Psoas muscle (tissue), 8 donors: Measurements from ENCODE around the gene ALAS1. TPM values are rescaled to one million over a fixed set of nuclear protein-coding genes. Genes with fewer than 3 reads are reported as not detected.
"Not testable (repeated sequence)": the region's sequence is repeated elsewhere in the genome, so short reads cannot be mapped to it uniquely, and the experiment has no call there.

Experiments
- ATAC-seq, 4 donors: fragments of 200-7000 bp; cut with Tn5 transposase; one replicate each; pipeline ENCODE4 v1.9.1; 2020; ENCODE audit warnings: moderate library complexity in 3 of 4, mild to moderate bottlenecking in 2 of 4
- DNase-seq, 2 donors: peaks; one replicate each; pipeline ENCODE4 v3.0.0-alpha.2; 2020
- H3K27ac ChIP-seq: fragments of 200-600 bp; one replicate; pipeline ENCODE4 v1.8.0; 2022
- H3K27me3 ChIP-seq, 3 donors: fragments of 200-600 bp in 1 of 3; one replicate each; pipeline versions ENCODE4 v1.6.1 to v1.8.0; 2013 to 2022; ENCODE audit warnings: low read length in 2 of 3, mild to moderate bottlenecking in 2 of 3, moderate library complexity in 1 of 3; ENCODE audit not compliant: insufficient read depth in 3 of 3
- H3K36me3 ChIP-seq, 2 donors: fragments of 200-600 bp in 1 of 2; one replicate each; pipeline versions ENCODE4 v1.6.1 to v1.8.0; 2013 to 2022; ENCODE audit warnings: low read depth in 1 of 2, mild to moderate bottlenecking in 1 of 2, moderate library complexity in 1 of 2; ENCODE audit not compliant: insufficient read depth in 1 of 2
- H3K4me1 ChIP-seq: fragments of 200-600 bp; one replicate; pipeline ENCODE4 v1.8.0; 2022
- H3K4me3 ChIP-seq: fragments of 200-600 bp; one replicate; pipeline ENCODE4 v1.8.0; 2022; ENCODE audit warnings: mild to moderate bottlenecking
- H3K9me3 ChIP-seq: fragments of 200-600 bp; one replicate; pipeline ENCODE4 v1.8.0; 2022
- CTCF ChIP-seq: fragments of 200-600 bp; IDR thresholded peaks from one replicate; pipeline ENCODE4 v1.8.0; 2022; ENCODE audit warnings: antibody characterized with exemption
- WGBS, 3 donors: extraction: QIAGEN DNeasy Blood & Tissue Kit; methylation state at CpG; one replicate each; pipeline versions ENCODE4 v1.1.6 to v1.1.7; 2013; 5-methylcytosine and 5-hydroxymethylcytosine counted together
- intact Hi-C, 2 donors: fragments of 100-400 bp; cut with DNase I; formaldehyde crosslinking; loops; one replicate each; pipeline versions ENCODE4 v1.11.0 to v1.14.2; 2022
- polyA plus RNA-seq, 3 donors: library from polyadenylated mRNA; stranded (reverse); fragments of 200-250 nt; gene quantifications; one replicate each; pipeline ENCODE4 v1.2.3, GENCODE V29; 2013
- total RNA-seq, 4 donors: library from RNA; stranded (reverse); fragmentation: NEBNext Ultra II Directional in 2 of 4; extraction: Animal tissue kit (Norgen Biotek cat#: 25700) in 2 of 4; gene quantifications; one replicate each; pipeline versions ENCODE4 v1.2.1 to v1.2.4, GENCODE V29; 2021 to 2023
- donor health status: healthy with polysubstance abuse.
- donor health status: DM: no; HTN: no; CAD: no; lungs with moderate emphysema.
- donor health status: Bipolar disorder and iron deficiency.
- donor health status: healthy.
- donor health status: DM: yes; HTN: yes; CAD: no.
- donor health status: DM: no; HTN: no; CAD: no.
- donor health status: DM: no; HTN: no; CAD: no.
- donor health status: DM: yes; HTN: yes; CAD: no.

The ALAS1 gene
- total and polyA plus RNA-seq, 7 donors = 50.1 to 138 (median 75.2) TPM

- Histone ChIP-seq H3K27me3 (no peaks in the 10 kb centered on the region), H3K36me3 (no peaks in the 10 kb centered on the region), H3K4me3 (no peak overlapping the region), H3K9me3 (no peaks in the 10 kb centered on the region), H3K4me1 (peaks cover 11% of the 10 kb centered on the region), H3K27ac (no peak overlapping the region)
- ATAC-seq (no peak), DNase-seq (no peak)
- WGBS, 3 donors = 87 to 93% (median 88%) methylated on average over 4 of the region's 4 CpGs
- TF ChIP-seq CTCF = no peak
- intact Hi-C loops = loop anchor here in 1 of 2 donors (5.0 kb wide), 1 partner anchor 41 kb away; the partner anchor contains the start of gene ALAS1
Measured at GRCh38 chr3:52155912-52156311, 42.0 kb upstream of the ALAS1 start.

GRCh38 chr3:52159503-52159902, 38.5 kb upstream of the ALAS1 start:
- 22 to 31% (median 25%) methylated on average over 1 of the region's 1 CpG for WGBS, 3 donors
- Histone ChIP-seq H3K27ac (no peak overlapping the region), H3K4me3 (no peak overlapping the region), H3K36me3 (no peaks in the 10 kb centered on the region), H3K27me3 (no peaks in the 10 kb centered on the region), H3K4me1 (peaks cover 4% of the 10 kb centered on the region), H3K9me3 (no peaks in the 10 kb centered on the region)
- ATAC-seq (no peak), DNase-seq (no peak)
- TF ChIP-seq CTCF = no peak
- intact Hi-C loops = loop anchor here in 1 of 2 donors (5.0 kb wide), 1 partner anchor 38 kb away; the partner anchor contains the start of gene ALAS1

GRCh38 chr3:52162250-52162872, 35.6 kb upstream of the ALAS1 start:
- Histone ChIP-seq H3K4me1 (peaks cover 4% of the 10 kb centered on the region), H3K27me3 (no peaks in the 10 kb centered on the region), H3K36me3 (no peaks in the 10 kb centered on the region), H3K27ac (no peak overlapping the region), H3K4me3 (no peak overlapping the region), H3K9me3 (no peaks in the 10 kb centered on the region)
- ATAC-seq = no peak
- TF ChIP-seq CTCF = no peak
- 85 to 87% (median 85%) methylated on average over 7 of the region's 7 CpGs for WGBS, 3 donors
- DNase-seq = peak in 1 of 2 donors; percentile 27
- intact Hi-C loops = no loop called here

DNA sequence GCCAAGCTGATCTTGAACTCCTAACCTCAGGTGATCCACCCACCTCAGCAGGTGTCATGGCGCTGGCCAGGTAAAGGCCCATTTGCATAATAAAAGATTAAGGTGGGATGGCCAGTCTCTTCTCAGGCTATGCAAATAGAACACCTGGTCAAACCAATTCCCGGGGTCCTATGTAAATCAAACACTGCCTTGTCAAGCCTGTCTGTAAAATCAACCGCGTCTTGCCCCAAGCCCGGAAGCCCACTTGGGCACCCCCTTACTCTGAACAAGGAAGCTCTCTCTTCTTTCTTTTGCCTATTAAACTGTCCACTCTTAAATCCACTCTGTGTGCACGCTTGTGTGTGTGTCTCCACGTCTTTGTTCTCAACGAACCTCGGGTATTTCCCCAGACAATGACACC, 30.7 kb upstream of the ALAS1 start:
- 45 to 47% (median 46%) methylated on average over 9 of the region's 9 CpGs for WGBS, 3 donors
- H3K27me3 ChIP-seq = no peaks in the 10 kb centered on the region
- intact Hi-C loops = no loop called here
- no peak overlapping the region for H3K27ac ChIP-seq
- ATAC-seq = no peak
- no peaks in the 10 kb centered on the region for H3K9me3 ChIP-seq
- no peaks in the 10 kb centered on the region for H3K4me1 ChIP-seq
- no peaks in the 10 kb centered on the region for H3K36me3 ChIP-seq
- H3K4me3 ChIP-seq = no peak overlapping the region
- TF ChIP-seq CTCF = no peak
- DNase-seq = no peak

DNA sequence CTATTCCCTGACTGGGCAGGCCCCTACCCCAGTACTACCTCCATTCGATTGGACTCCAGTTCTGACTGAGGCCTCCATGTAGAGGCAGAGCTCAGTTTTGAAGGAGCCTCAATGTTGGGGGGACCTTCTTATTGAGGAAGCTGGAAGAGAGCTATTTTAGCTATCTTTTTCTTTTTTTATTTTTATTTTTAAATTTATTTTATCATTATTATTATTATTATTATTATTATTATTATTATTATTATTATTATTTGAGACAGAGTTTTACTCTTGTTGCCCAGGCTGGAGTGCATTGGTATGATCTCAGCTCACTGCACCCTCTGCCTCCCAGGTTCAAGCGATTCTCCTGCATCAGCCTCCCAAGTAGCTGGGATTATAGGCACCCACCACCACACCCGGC, 27.7 kb upstream of the ALAS1 start:
- DNase-seq, H3K4me1 ChIP-seq, ATAC-seq, H3K36me3 ChIP-seq, intact Hi-C loops, H3K27me3 ChIP-seq, H3K4me3 ChIP-seq, H3K9me3 ChIP-seq, H3K27ac ChIP-seq: not testable (repeated sequence)
- 96 to 97% (median 97%) methylated on average over 3 of the region's 3 CpGs for WGBS, 3 donors
